Measurements from ENCODE around the gene SPEN. TPM values are rescaled to one million over a fixed set of nuclear protein-coding genes. Genes with fewer than 3 reads are reported as not detected.

The SPEN gene
- total and polyA plus RNA-seq, 9 of the 15 experiments (the other 6 are each of a cell fraction or from before 2014, with no cell fraction given) = 5.7 to 87.5 (median 27.2) TPM

GRCh38 chr1:15851210-15852035 is 3.9 kb downstream of the SPEN start:
- peaks cover 8 to 24% of the 10 kb centered on the region in 2 experiments; a peak in 4 of 5 replicates for H3K4me1 ChIP-seq (replicated peaks in 1 of 2; ENCODE audit: control insufficient read depth in 2 of 2, insufficient read depth in 2 of 2, low read length in 2 of 2)
- H4K20me1 ChIP-seq (replicated peaks; ENCODE audit: control insufficient read depth, insufficient read depth, low read length) = 0 out of 2 replicates have a peak, but pooled peaks cover 4% of the 10 kb centered on the region
- WGBS (ENCODE audit: insufficient coverage, low coverage, missing lambda C conversion rate) = 23% methylated on average over 16 of the region's 16 CpGs
- ChIA-PET CTCF (ENCODE audit: low intra/inter-chr PET ratio) (no interaction called here), POLR2A (interaction anchor here (0.8 to 10.4 kb wide), 10 partner anchors 8 to 35 kb away, joined by 3 to 133 read pairs (median 6); no protein-coding TSS in a partner anchor)
- no TSS peak for BruUV-seq (replicated peaks)
- H3K9ac ChIP-seq (ENCODE audit: insufficient read depth in 1 of 2, low read depth in 2 of 2, low read length in 2 of 2) = peak overlapping the region in 1 of 2 experiments; percentile 88; a peak in 2 of 4 replicates
- DNase-seq (ENCODE audit: extremely low read depth in 1 of 4, low spot score in 3 of 4) (peak in 1 of 4 experiments; percentile 40), ATAC-seq (no peak), FAIRE-seq (peak; percentile 6)
- H3K4me2 ChIP-seq (ENCODE audit: insufficient read depth, low read length) = peak overlapping the region; percentile 50; the same call in 1 of the 2 replicates
- H3K9me3 ChIP-seq (replicated peaks; ENCODE audit: control insufficient read depth, insufficient read depth, low read depth, low read length) = no peaks in the 10 kb centered on the region
- in situ Hi-C loops (cut with MboI) (loop anchor here (25.0 kb wide), 1 partner anchor 1011 kb away; no protein-coding TSS in a partner anchor), intact Hi-C loops (cut with micrococcal nuclease) (no loop called here)
- H3K79me2 ChIP-seq (ENCODE audit: control insufficient read depth, insufficient read depth, low read length) = peaks cover 99% of the 10 kb centered on the region
- no peaks in the 10 kb centered on the region for H3K9me1 ChIP-seq (ENCODE audit: control insufficient read depth, insufficient read depth, low read length)
- H3K27ac ChIP-seq (ENCODE audit: extremely low read depth, low read depth, low read length) = peak overlapping the region; percentile 97; the same call in 2 of the 3 replicates
- H3K4me3 ChIP-seq = peak overlapping the region; percentile 2; the same call in 1 of the 2 replicates
- peak; percentile 55 for TF ChIP-seq BCOR (IDR thresholded peaks at IDR 0.05)
- TF ChIP-seq SRSF1 (IDR thresholded peaks at IDR 0.05; ENCODE audit: low read depth, low read length) = no peak
- TF ChIP-seq, protein P1, sequence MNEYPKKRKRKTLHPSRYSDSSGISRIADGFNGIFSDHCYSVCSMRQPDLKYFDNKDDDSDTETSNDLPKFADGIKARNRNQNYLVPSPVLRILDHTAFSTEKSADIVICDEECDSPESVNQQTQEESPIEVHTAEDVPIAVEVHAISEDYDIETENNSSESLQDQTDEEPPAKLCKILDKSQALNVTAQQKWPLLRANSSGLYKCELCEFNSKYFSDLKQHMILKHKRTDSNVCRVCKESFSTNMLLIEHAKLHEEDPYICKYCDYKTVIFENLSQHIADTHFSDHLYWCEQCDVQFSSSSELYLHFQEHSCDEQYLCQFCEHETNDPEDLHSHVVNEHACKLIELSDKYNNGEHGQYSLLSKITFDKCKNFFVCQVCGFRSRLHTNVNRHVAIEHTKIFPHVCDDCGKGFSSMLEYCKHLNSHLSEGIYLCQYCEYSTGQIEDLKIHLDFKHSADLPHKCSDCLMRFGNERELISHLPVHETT (CRISPR knock-in tag; conservative IDR thresholded peaks at IDR 0.05 in 1 of 2, IDR thresholded peaks at IDR 0.05 in 1 of 2) = no peak
- TF ChIP-seq KAT7 (CRISPR knock-in tag; IDR thresholded peaks at IDR 0.05; ENCODE audit: borderline replicate concordance) = no peak
- peak; percentile 51; the same call in 1 of the 2 replicates for TF ChIP-seq NFATC3 (IDR thresholded peaks at IDR 0.05)
- TF ChIP-seq HCFC1 (IDR thresholded peaks at IDR 0.05; ENCODE audit: low read depth, low read length) = no peak
- peak; percentile 40; the same call in 1 of the 2 replicates for TF ChIP-seq SOX6 (IDR thresholded peaks at IDR 0.05)
- no peak for TF ChIP-seq TCF15 (CRISPR knock-in tag; IDR thresholded peaks at IDR 0.05)
- TF ChIP-seq, protein P2, sequence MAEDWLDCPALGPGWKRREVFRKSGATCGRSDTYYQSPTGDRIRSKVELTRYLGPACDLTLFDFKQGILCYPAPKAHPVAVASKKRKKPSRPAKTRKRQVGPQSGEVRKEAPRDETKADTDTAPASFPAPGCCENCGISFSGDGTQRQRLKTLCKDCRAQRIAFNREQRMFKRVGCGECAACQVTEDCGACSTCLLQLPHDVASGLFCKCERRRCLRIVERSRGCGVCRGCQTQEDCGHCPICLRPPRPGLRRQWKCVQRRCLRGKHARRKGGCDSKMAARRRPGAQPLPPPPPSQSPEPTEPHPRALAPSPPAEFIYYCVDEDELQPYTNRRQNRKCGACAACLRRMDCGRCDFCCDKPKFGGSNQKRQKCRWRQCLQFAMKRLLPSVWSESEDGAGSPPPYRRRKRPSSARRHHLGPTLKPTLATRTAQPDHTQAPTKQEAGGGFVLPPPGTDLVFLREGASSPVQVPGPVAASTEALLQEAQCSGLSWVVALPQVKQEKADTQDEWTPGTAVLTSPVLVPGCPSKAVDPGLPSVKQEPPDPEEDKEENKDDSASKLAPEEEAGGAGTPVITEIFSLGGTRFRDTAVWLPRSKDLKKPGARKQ (CRISPR knock-in tag; IDR thresholded peaks at IDR 0.05) = 0 out of 2 replicates have a peak, but pooled peaks have one; percentile 25
- TF ChIP-seq TSC22D4 (tag; IDR thresholded peaks at IDR 0.05) = no peak
- no peak for TF ChIP-seq SMAD3 (CRISPR knock-in tag; conservative IDR thresholded peaks at IDR 0.05)
- TF ChIP-seq ZNF668 (CRISPR knock-in tag; IDR thresholded peaks at IDR 0.05) = no peak
- 0 out of 2 replicates have a peak, but pooled peaks have one; percentile 27 for TF ChIP-seq TOE1 (IDR thresholded peaks at IDR 0.05; ENCODE audit: borderline replicate concordance)
- no peak for TF ChIP-seq TOE1 (CRISPR knock-in tag; IDR thresholded peaks at IDR 0.05; ENCODE audit: borderline replicate concordance, low read depth)
- peak; percentile 32 for TF ChIP-seq ASH1L (IDR thresholded peaks at IDR 0.05; ENCODE audit: borderline replicate concordance, low read depth, partially characterized antibody)
- TF ChIP-seq MCM2 (IDR thresholded peaks at IDR 0.05; ENCODE audit: low read depth) = no peak
- peaks cover 11% of the 10 kb centered on the region; the same call in 2 of the 3 replicates for H3K36me3 ChIP-seq (ENCODE audit: control insufficient read depth, insufficient read depth, low read length)
- H3K27me3 ChIP-seq (ENCODE audit: control insufficient read depth in 2 of 2, insufficient read depth in 2 of 2, low read length in 2 of 2) = no peaks in the 10 kb centered on the region
- no peak overlapping the region for H2AFZ ChIP-seq (ENCODE audit: low read depth, low read length)

All from K562 (cell line).